GM23248 (cell line): ENCODE data around the gene CA12.

Experiments
- EZH2 ChIP-seq: fragments of 200-600 bp; sonication (generic); IDR thresholded peaks from 2 replicates; pipeline ENCODE4 v1.6.1; 2018; ENCODE audit warnings: antibody characterized with exemption, mild to moderate bottlenecking; ENCODE audit not compliant: insufficient read depth, poor library complexity, severe bottlenecking
- EZH2phosphoT487 ChIP-seq: fragments of 200-600 bp; sonication (generic); IDR thresholded peaks from 2 replicates; pipeline ENCODE4 v1.6.1; 2018; ENCODE audit warnings: antibody characterized with exemption, moderate library complexity, mild to moderate bottlenecking, low read depth; ENCODE audit not compliant: insufficient read depth

DNA sequence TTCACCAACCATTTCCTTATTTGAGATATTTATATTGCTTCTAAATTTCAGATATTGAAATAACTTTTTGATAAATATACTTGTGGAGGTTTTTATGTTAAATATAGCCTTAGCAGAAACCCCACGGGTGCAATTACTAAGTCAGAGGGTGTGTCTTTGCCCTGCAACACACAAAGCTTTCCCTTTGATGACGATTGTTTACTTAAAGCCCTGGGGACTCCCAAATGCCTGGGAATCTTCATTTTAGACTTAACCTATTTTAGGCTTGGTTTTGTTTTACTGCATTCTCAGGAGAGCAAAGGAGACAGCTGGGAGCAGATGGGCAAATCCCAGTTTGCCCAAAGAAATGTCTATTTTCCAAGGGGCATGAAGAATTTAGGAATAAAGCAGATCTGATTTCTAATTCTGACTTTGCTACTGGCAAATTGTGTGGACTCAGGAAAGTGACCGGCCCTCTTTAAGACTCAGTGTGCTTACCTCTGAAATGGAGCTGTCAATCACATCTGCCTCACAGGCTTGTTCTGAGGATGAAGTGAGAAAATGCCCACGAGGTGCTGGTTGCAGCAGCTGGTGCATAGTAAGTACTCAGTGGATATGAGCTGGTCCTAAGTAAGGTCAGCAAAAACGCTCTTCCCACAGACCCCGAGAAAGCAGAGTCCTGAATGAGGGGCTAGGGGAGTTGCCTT, 49.3 kb upstream of the CA12 start:
- TF ChIP-seq EZH2 (no peak), EZH2phosphoT487 (no peak)
